ENCODE measurements around the gene SAMD9. TPM values are rescaled to one million over a fixed set of nuclear protein-coding genes. Genes with fewer than 3 reads are reported as not detected.
"Not testable (repeated sequence)": the region's sequence is repeated elsewhere in the genome, so short reads cannot be mapped to it uniquely, and the experiment has no call there.

The SAMD9 gene
- total RNA-seq, 1 experiment from 2014 or later = 28.8 TPM

- Histone ChIP-seq H3K9me3 (ENCODE audit: low read length) (no peaks in the 10 kb centered on the region), H3K9ac (ENCODE audit: low read length) (0 out of 2 replicates have a peak overlapping the region, but pooled peaks have one; percentile 54), H3K4me3 (ENCODE audit: low read length) (peak overlapping the region; percentile 69), H2AFZ (ENCODE audit: low read length) (no peak overlapping the region), H4K20me1 (ENCODE audit: insufficient read depth, low read depth, low read length) (no peaks in the 10 kb centered on the region), H3K27me3 (ENCODE audit: low read length) (no peaks in the 10 kb centered on the region), H3K9me2 (replicated peaks; ENCODE audit: insufficient read depth, low read length) (no peaks in the 10 kb centered on the region), H3K4me2 (ENCODE audit: low read depth, low read length, poor library complexity, severe bottlenecking) (peak overlapping the region; percentile 79), H3K27ac (ENCODE audit: low read length) (no peak overlapping the region), H3K36me3 (ENCODE audit: insufficient read depth, low read length) (peaks cover 10% of the 10 kb centered on the region), H3K79me2 (ENCODE audit: low read length) (peaks cover 34% of the 10 kb centered on the region), H3K4me1 (ENCODE audit: low read length) (peaks cover 31% of the 10 kb centered on the region)
- DNase-seq = no peak
These were observed 2.0 kb downstream of the SAMD9 start for GRCh38 chr7:93115796-93116195.

- Histone ChIP-seq H2AFZ (ENCODE audit: low read length) (no peak overlapping the region), H3K36me3 (ENCODE audit: insufficient read depth, low read length) (peaks cover 52% of the 10 kb centered on the region)
These were observed 9.8 kb downstream of the SAMD9 start for GRCh38 chr7:93108003-93108402.

GRCh38 chr7:93097388-93097787 lies 20.4 kb downstream of the SAMD9 start:
- H3K9me2 ChIP-seq (replicated peaks; ENCODE audit: insufficient read depth, low read length) = no peaks in the 10 kb centered on the region
- H3K27ac ChIP-seq (ENCODE audit: low read length) = no peak overlapping the region
- no peaks in the 10 kb centered on the region for H3K36me3 ChIP-seq (ENCODE audit: insufficient read depth, low read length)
- no peak overlapping the region for H3K4me3 ChIP-seq (ENCODE audit: low read length)
- no peaks in the 10 kb centered on the region for H4K20me1 ChIP-seq (ENCODE audit: insufficient read depth, low read depth, low read length)
- no peaks in the 10 kb centered on the region for H3K4me1 ChIP-seq (ENCODE audit: low read length)
- no peaks in the 10 kb centered on the region for H3K27me3 ChIP-seq (ENCODE audit: low read length)
- H3K9me3 ChIP-seq (ENCODE audit: low read length) = no peaks in the 10 kb centered on the region; the same call in 1 of the 2 replicates
- no peak for DNase-seq
- H2AFZ ChIP-seq (ENCODE audit: low read length) = no peak overlapping the region
- no peak overlapping the region for H3K9ac ChIP-seq (ENCODE audit: low read length)
- H3K4me2 ChIP-seq (ENCODE audit: low read depth, low read length, poor library complexity, severe bottlenecking) = no peak overlapping the region
- no peaks in the 10 kb centered on the region for H3K79me2 ChIP-seq (ENCODE audit: low read length)

More at GRCh38 chr7:93108003-93108402, 9.8 kb downstream of the SAMD9 start:
- no peak overlapping the region for H3K4me2 ChIP-seq (ENCODE audit: low read depth, low read length, poor library complexity, severe bottlenecking)
- no peaks in the 10 kb centered on the region for H3K4me1 ChIP-seq (ENCODE audit: low read length)
- no peak overlapping the region for H3K4me3 ChIP-seq (ENCODE audit: low read length)
- H3K9me2 ChIP-seq (replicated peaks; ENCODE audit: insufficient read depth, low read length) = no peaks in the 10 kb centered on the region
- DNase-seq = no peak
- H3K27ac ChIP-seq (ENCODE audit: low read length) = no peak overlapping the region
- H4K20me1 ChIP-seq (ENCODE audit: insufficient read depth, low read depth, low read length) = no peaks in the 10 kb centered on the region
- H3K27me3 ChIP-seq (ENCODE audit: low read length) = no peaks in the 10 kb centered on the region
- H3K9me3 ChIP-seq (ENCODE audit: low read length) = no peaks in the 10 kb centered on the region
- H3K79me2 ChIP-seq (ENCODE audit: low read length) = peaks cover 5% of the 10 kb centered on the region; the same call in 1 of the 2 replicates
- H3K9ac ChIP-seq (ENCODE audit: low read length) = no peak overlapping the region

GRCh38 chr7:93092757-93093370 lies 24.9 kb downstream of the SAMD9 start:
- DNase-seq = peak; percentile 74
- H3K4me2 ChIP-seq (ENCODE audit: low read depth, low read length, poor library complexity, severe bottlenecking) = no peak overlapping the region
- H3K79me2 ChIP-seq (ENCODE audit: low read length) = no peaks in the 10 kb centered on the region
- H3K4me3 ChIP-seq (ENCODE audit: low read length) = no peak overlapping the region
- no peaks in the 10 kb centered on the region for H3K9me2 ChIP-seq (replicated peaks; ENCODE audit: insufficient read depth, low read length)
- H3K9me3 ChIP-seq (ENCODE audit: low read length) = peaks cover 8% of the 10 kb centered on the region
- H4K20me1 ChIP-seq (ENCODE audit: insufficient read depth, low read depth, low read length) = no peaks in the 10 kb centered on the region
- H3K36me3 ChIP-seq (ENCODE audit: insufficient read depth, low read length) = no peaks in the 10 kb centered on the region
- no peaks in the 10 kb centered on the region for H3K27me3 ChIP-seq (ENCODE audit: low read length)
- no peak overlapping the region for H3K27ac ChIP-seq (ENCODE audit: low read length)
- H3K4me1 ChIP-seq (ENCODE audit: low read length) = no peaks in the 10 kb centered on the region
- no peak overlapping the region for H3K9ac ChIP-seq (ENCODE audit: low read length)
- no peak overlapping the region for H2AFZ ChIP-seq (ENCODE audit: low read length)

- not testable (repeated sequence) for H3K27me3 ChIP-seq (ENCODE audit: low read length); H3K4me2 ChIP-seq (ENCODE audit: low read depth, low read length, poor library complexity, severe bottlenecking); H3K4me3 ChIP-seq (ENCODE audit: low read length); H3K4me1 ChIP-seq (ENCODE audit: low read length); H3K9me3 ChIP-seq (ENCODE audit: low read length); DNase-seq; H3K36me3 ChIP-seq (ENCODE audit: insufficient read depth, low read length); H3K9me2 ChIP-seq (replicated peaks; ENCODE audit: insufficient read depth, low read length); H4K20me1 ChIP-seq (ENCODE audit: insufficient read depth, low read depth, low read length); H2AFZ ChIP-seq (ENCODE audit: low read length); H3K79me2 ChIP-seq (ENCODE audit: low read length); H3K9ac ChIP-seq (ENCODE audit: low read length); H3K27ac ChIP-seq (ENCODE audit: low read length)
These were observed 44.4 kb downstream of the SAMD9 start for GRCh38 chr7:93073357-93073756.

GRCh38 chr7:93062599-93062998 lies 55.2 kb downstream of the SAMD9 start:
- H3K79me2 ChIP-seq (ENCODE audit: low read length) = no peaks in the 10 kb centered on the region
- no peaks in the 10 kb centered on the region for H3K9me3 ChIP-seq (ENCODE audit: low read length)
- H4K20me1 ChIP-seq (ENCODE audit: insufficient read depth, low read depth, low read length) = no peaks in the 10 kb centered on the region
- H3K36me3 ChIP-seq (ENCODE audit: insufficient read depth, low read length) = no peaks in the 10 kb centered on the region
- no peaks in the 10 kb centered on the region for H3K9me2 ChIP-seq (replicated peaks; ENCODE audit: insufficient read depth, low read length)
- peak; percentile 21 for DNase-seq
- H3K9ac ChIP-seq (ENCODE audit: low read length) = no peak overlapping the region
- no peak overlapping the region for H3K4me3 ChIP-seq (ENCODE audit: low read length)
- H3K27ac ChIP-seq (ENCODE audit: low read length) = no peak overlapping the region
- H3K4me2 ChIP-seq (ENCODE audit: low read depth, low read length, poor library complexity, severe bottlenecking) = no peak overlapping the region
- no peaks in the 10 kb centered on the region for H3K4me1 ChIP-seq (ENCODE audit: low read length)
- no peak overlapping the region for H2AFZ ChIP-seq (ENCODE audit: low read length)
- H3K27me3 ChIP-seq (ENCODE audit: low read length) = no peaks in the 10 kb centered on the region

GRCh38 chr7:93060865-93061264 lies 56.9 kb downstream of the SAMD9 start:
- Histone ChIP-seq H3K4me3 (ENCODE audit: low read length) (no peak overlapping the region), H3K27ac (ENCODE audit: low read length) (no peak overlapping the region), H3K9ac (ENCODE audit: low read length) (no peak overlapping the region), H4K20me1 (ENCODE audit: insufficient read depth, low read depth, low read length) (no peaks in the 10 kb centered on the region), H3K4me2 (ENCODE audit: low read depth, low read length, poor library complexity, severe bottlenecking) (no peak overlapping the region), H3K27me3 (ENCODE audit: low read length) (no peaks in the 10 kb centered on the region), H2AFZ (ENCODE audit: low read length) (no peak overlapping the region), H3K36me3 (ENCODE audit: insufficient read depth, low read length) (no peaks in the 10 kb centered on the region), H3K9me3 (ENCODE audit: low read length) (no peaks in the 10 kb centered on the region), H3K79me2 (ENCODE audit: low read length) (no peaks in the 10 kb centered on the region), H3K4me1 (ENCODE audit: low read length) (no peaks in the 10 kb centered on the region), H3K9me2 (replicated peaks; ENCODE audit: insufficient read depth, low read length) (no peaks in the 10 kb centered on the region)
- peak; percentile 15 for DNase-seq

- Histone ChIP-seq H3K27ac (ENCODE audit: low read length) (no peak overlapping the region), H3K9me3 (ENCODE audit: low read length) (no peaks in the 10 kb centered on the region), H4K20me1 (ENCODE audit: insufficient read depth, low read depth, low read length) (no peaks in the 10 kb centered on the region), H3K4me1 (ENCODE audit: low read length) (no peaks in the 10 kb centered on the region), H3K9ac (ENCODE audit: low read length) (no peak overlapping the region), H3K4me3 (ENCODE audit: low read length) (no peak overlapping the region), H3K9me2 (replicated peaks; ENCODE audit: insufficient read depth, low read length) (no peaks in the 10 kb centered on the region), H3K79me2 (ENCODE audit: low read length) (no peaks in the 10 kb centered on the region), H3K27me3 (ENCODE audit: low read length) (no peaks in the 10 kb centered on the region), H3K4me2 (ENCODE audit: low read depth, low read length, poor library complexity, severe bottlenecking) (no peak overlapping the region), H2AFZ (ENCODE audit: low read length) (no peak overlapping the region), H3K36me3 (ENCODE audit: insufficient read depth, low read length) (no peaks in the 10 kb centered on the region)
- DNase-seq = no peak
These were observed 57.8 kb downstream of the SAMD9 start for GRCh38 chr7:93060025-93060424.

Data from Karpas-422 (cell line).